GM19468 (cell line): ENCODE measurements around the gene MIX23.

Experiments used
- ATAC-seq: cut with Tn5 transposase; IDR thresholded peaks from one replicate; pipeline ENCODE4 v1.9.1; 2021; ENCODE audit warnings: mild to moderate bottlenecking, moderate library complexity, moderate number of reproducible peaks; ENCODE audit not compliant: unreplicated experiment; ENCODE audit errors: extremely low read depth

The MIX23 gene

DNA sequence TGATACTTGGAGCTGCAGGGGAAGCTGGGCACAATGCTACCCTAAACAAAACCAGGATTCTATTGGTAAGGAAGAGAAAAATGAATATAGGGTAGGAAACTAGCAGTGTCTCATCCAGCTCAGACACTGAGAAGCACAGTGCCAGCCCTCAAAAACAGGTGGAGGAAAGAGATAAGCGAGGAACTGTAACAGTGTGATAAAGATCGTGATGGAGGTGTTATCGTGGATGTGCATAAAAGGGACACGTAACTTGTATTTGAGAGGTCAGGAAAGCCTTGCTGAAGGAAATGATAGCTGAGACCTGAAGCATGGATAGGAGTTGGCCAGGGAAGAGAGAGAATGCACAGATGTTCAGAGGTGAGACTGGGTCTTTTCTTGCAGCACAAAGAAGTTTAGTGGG, 27.4 kb downstream of the MIX23 start:
- ATAC-seq: no peak

DNA sequence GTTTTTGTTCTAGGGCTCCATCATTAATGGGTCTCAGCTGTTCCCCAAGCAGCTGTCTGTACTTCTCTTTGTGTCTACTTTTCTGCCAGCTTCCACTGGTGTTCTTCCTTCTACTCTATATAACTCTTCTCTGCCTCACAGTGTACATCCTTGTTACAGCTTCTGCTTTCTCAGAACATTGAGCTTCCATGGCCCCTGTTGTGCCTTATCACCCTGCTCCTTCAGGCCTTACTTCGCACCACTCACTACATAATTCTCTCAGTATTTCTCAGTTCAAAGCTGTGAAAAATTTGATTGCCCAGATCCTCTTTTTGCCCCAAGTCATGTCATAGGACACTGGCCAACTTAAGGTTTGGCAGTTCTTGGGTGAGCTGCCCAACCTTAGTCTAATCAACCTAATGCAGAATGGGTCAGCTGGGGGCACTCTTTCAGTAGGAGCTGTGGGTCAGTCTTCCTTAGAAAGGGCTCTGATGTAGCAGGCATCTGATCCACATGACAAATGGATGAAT, 29.1 kb downstream of the MIX23 start:
- no peak for ATAC-seq

GRCh38 chr3:122353215-122353614, 29.8 kb downstream of the MIX23 start:
- no peak for ATAC-seq

- no peak for ATAC-seq
Observed at GRCh38 chr3:122351612-122352011, 31.4 kb downstream of the MIX23 start.

DNA sequence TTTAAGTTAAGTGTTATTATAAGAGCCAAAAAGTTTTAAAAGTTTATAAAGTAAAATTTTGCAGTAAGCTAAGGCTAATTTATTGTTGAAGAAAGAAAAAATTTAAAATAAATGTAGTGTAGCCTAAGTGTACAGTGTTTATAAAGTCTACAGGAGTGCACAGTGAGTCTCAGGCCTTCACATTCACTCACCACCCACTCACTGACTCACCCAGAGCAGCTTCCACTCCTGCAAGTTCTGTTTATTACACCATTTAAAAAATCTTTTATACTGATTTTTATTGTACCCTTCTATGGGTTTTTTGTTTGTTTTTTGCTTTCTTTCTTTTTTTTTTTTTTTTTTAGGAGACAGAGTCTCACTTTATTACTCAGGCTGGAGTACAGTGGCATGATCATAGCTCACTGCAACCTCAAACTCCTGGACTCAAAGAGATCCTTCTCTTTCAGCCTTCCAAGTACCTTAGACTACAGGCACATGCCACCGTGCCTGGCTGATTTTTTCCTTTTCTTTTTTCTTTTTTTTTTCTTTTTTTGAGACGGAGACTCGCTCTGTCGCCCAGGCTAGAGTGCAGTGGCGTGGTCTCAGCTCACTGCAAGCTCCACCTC, 32.1 kb downstream of the MIX23 start:
- no peak for ATAC-seq

GRCh38 chr3:122349171-122349570, 33.9 kb downstream of the MIX23 start:
- ATAC-seq: no peak

DNA sequence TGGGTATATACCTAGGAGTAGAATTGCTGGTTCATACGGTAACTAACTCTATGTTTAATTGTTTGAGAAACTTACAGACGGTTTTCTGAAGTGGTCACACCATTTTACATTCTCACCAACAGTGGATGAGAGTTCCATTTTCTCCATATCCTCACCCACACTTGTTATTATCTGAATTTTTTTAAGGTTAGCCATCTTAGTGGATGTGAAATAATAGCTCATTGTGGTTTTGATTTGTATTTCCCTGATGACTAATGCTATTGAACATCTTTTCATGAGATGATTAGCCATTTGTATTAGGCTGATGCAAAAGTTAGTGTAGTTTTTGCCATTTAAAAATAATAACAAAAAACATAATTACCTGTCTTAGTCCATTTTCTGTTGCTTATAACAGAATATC, 39.4 kb downstream of the MIX23 start:
- no peak for ATAC-seq

DNA sequence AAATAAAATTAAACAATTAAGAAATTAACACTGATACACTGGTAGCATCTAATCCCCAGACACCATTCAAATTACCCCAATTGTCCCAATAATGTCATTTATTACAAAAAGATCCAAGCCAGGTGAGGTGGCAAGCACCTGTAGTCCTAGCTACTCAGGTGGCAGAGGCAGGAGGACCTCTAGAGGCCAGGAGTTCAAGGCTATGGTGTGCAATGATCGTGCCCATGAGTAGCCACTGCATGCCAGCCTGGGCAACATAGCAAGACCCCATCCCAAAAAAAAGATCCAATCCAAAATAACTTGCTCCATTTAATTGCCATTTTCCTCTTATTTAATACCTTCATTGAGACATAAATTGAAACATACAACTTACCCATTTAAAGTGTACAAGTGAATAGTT, 40.2 kb downstream of the MIX23 start:
- ATAC-seq: no peak

- ATAC-seq: no peak
Observed at GRCh38 chr3:122332551-122332950, 50.5 kb downstream of the MIX23 start.

- ATAC-seq: no peak
Observed at GRCh38 chr3:122331886-122332285, 51.1 kb downstream of the MIX23 start.

DNA sequence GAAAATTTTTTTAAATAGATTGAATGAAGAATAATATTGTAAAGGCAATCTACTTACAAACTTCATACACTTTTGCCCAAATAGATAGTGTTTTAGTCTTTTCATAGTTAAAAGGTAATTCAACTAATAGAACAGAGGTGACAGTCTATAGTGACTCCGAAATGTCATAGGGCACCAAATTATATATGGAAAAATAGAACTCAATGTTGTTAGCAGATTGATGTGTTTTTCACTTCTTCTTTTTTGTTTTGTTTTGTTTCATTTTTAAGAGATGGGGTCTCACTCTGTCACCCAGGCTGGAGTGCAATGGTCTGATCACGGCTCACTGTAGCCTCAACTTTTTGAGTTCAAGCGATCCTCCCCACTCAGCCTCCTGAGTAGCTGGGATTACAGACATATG, 57.3 kb downstream of the MIX23 start:
- ATAC-seq: no peak

DNA sequence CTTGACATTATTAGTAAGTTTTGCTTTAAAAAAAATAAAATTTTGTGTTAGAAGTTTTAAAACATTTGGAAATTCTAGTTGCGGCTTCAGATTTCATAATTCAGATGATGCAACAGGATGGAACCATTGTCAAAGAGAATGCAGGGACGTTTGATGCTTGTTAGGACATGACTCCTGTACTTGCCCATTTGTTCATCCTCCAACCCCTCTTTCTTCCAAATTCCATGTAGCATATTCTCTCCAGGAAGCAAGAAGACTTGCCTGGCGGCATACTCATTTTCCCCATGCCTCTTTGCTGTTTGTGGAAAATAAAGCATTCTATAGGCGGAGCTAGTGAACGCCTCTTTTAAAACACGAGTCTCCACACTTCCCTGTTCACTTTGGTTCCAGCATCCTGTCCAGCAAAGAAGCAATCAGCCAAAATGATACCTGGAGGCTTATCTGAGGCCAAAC, 58.1 kb downstream of the MIX23 start, which contains the start of gene CSTA:
CSTA (plus strand) TSS at position 378 of the 453 bp plus-strand sequence; CDS start at position 423, 45 bp downstream.
- ATAC-seq: no peak

DNA sequence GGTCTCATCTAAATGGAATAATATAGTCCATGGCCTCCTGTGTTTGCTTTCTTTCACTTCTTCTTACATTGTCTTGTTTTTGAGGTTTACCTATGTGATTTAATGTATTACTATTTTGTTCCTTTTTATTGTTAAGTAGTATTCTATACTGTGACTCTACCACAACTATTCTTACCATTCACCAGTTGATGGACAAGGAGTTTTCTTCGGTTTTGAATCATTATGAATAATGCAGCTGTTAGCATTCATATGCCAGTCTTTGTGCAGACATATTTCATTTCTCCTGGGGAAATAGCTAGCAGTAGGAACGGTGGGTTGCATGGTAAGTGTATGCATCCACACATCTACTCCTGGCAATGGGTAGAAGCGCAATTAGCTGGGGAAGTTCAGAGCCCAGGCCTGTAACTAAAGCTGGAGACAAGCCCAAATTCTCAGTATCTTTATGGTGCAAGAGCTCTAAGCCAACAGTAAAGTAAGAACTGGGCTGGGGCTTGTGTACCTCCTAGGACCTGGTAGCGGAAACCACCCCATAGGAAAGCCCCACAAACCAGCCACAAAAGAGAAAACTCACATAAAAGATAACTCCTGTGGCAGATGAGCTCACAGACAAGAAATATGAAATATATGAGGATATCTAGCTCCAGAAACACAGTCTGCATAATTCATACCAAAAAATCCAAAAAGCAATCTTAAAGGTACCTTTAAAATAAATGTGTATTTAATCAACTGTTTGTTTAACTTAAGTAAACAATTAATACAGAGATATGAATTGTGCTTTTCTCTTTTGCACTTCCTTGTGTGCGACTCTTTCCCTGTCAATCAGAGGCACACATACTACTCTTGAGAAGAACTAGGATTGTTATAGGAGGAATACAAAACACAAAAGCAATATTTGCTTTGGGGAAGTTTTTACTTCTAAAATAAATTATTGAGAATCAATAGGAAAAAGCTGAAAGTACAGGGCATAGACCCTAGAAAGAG, 60.6 kb downstream of the MIX23 start:
- no peak for ATAC-seq

DNA sequence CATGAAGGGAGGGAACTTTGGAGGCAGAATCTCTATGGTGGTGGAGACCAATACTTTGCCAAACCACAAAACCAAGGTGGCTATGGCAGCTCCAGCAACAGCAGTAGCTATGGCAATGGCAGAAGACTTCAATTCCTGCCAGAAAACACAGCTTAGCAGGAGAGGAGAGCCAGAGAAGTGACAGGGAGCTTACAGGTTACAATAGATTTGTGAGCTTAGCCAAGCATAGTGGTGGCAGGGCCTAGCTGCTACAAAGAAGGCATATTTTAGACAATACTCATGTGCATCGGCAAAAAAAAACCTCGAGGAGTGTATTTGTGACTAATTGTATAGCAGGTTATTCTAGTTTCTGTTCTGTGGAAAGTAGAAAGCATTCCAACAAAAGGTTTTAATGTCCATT, 64.4 kb downstream of the MIX23 start:
- ATAC-seq: no peak

GRCh38 chr3:122316368-122316767, 66.7 kb downstream of the MIX23 start:
- no peak for ATAC-seq

GRCh38 chr3:122315619-122316018, 67.4 kb downstream of the MIX23 start:
- no peak for ATAC-seq

- ATAC-seq: no peak
Observed at GRCh38 chr3:122314228-122314876, 68.7 kb downstream of the MIX23 start.

- no peak for ATAC-seq
Observed at GRCh38 chr3:122313281-122313680, 69.8 kb downstream of the MIX23 start.

DNA sequence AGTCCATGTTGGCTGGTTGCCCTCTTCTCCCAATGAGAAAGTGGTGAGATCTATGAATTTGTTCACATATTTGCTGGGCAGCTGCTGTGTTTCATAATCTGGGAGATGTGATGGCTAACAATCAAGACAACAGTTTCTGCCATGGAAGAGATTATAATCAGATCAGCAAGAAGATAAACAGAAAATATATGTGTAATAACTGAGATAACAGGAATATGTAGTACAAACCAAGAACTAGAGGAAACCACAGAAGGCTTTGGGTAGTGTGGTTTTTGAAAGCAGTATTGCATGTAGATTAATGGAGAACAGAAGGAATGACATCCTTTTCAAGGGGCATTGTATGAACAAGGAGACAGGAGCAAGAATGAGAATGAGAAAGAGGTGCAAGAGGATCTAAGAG, 70.2 kb downstream of the MIX23 start:
- ATAC-seq: no peak

DNA sequence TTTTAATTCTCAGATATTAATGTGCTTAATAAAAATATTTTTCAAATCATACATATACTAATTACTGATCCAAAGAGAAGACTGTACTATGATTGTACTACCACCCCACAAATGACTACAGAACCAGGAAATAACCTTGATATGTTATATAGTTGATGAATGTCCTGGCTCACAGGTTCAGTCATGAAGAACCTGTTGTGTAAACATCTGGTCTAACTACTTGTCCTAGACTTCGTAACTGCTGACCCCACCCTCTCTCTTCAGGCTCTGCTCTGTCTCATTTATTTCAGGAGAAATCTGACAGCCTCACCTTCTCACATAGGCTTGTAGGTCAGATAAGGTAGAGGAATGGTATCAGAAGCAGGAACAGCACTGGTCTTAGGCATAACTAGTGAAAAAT, 72.7 kb downstream of the MIX23 start:
- ATAC-seq: no peak
